C1 segment of cervical spinal cord (tissue), 14 donors: Measurements from ENCODE around the gene TENT5A.
A peak's percentile ranks its signal among the peaks of the same experiment; 100 is the strongest.
"Not testable (repeated sequence)": the region's sequence is repeated elsewhere in the genome, so short reads cannot be mapped to it uniquely, and the experiment has no call there.

Experiments
- DNase-seq, 14 donors: peaks; one replicate each; lab custom pipeline; 2025; lab: John Stamatoyannopoulos, UW

The TENT5A gene

DNA sequence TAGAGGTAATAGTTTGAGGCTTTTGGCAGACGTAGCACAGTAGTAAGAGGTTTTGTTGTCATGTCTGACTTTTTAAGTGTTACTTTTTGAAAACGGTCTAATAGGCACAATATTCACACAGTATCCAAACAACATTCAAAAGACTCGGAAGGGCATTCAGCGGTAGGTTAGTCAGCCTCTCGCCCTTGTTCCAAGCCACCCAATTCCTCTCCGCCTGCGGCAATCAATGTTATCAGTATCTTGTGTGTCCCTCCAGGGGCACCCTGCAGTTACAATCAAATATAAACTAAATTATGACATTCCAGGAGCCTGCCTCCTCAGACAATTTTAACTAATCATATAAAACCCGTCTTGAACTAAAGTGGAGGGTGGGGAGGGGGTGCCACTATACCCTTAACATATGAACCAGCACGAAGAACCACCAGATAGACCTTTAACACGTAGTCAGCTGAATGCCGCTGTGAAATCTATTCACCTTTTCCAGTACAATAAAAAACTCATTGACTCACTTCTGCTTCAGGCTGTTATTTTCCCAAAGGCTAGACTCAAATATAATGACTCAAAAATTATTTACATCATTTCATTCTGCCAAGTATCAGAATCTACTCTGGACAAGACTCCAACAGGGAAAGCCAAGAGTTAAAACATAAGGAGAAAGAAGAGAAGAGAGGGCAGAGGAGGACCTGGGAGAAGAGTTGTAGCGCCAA is 1.6 kb downstream of the TENT5A start:
- peak in 1 of 14 donors; percentile 10 for DNase-seq

DNA sequence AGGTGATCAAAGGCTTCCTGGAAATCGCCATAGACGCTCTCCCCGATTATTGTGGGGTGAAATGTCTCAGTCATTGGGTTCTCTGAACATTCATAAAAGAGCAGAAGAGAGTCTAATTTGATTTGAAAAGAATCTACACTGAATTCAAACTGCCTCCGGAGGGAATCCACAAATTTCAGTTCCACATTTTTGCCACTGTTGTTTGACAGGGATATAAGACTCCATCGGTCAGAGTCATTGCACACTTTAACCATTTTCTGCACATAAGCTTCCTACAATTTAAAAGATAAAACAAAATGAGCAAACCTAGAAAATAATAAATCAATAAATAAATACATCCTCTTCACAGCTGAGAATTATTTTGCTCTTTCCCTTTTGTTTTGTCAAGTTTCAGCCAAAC is 2.3 kb downstream of the TENT5A start:
- no peak for DNase-seq

DNA sequence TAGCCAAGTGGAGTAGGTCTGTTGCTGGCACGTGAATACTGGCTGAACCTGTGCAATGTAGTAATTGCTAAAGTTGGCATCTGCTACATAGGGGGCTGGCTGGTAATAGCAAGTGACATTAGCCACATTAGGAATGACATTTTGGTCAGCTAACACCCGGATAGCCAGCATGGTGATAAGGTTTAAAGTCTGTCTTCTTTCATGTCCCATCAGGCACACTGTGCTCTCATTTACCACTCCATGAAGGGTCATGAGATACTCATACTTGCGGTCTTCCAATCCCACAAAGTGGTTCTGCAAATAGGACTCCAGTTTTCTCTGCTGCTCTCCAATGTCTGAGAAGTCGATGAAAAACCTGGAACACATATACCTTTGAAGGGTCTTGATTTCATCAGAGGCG is 2.8 kb downstream of the TENT5A start:
- peak in 1 of 14 donors; percentile 21 for DNase-seq

DNA sequence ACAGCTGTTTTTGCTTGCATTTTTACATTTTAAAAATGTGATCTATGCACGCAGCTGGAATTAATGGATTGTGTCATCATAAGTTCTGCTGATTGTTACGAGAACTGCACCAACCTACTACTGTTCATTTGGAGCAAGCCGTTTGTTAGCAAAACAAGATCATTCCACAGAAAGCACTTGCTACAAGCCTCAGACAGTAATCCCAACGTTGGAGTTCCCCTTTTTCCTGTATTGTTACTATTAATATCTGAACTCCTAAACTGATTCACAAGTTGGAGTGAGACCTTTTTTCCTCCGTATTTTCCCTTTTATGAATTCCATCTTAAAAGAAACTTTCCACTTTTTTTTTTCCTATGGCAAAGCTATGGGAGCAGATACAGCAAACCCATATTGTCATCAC is 3.5 kb downstream of the TENT5A start:
- DNase-seq: no peak

DNA sequence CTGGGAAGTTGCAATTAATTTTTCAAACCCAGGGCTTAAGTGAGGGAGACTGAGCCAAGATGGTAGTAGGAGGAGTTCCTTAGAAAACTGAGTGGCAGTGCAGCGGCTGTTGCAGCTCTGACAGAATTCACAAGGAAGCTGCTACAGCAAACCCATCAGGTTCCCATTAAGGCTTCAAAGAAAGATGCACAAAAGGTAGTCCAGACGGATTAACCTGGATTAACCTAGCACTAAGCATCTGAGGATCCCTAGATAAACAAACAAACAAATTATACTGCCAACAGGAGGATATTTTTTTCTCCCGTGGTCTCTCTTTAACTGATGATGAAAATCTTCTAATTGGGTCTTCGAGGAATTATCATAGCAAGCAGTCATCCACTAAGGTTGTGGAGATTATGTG is 5.2 kb downstream of the TENT5A start:
- DNase-seq: no peak

DNA sequence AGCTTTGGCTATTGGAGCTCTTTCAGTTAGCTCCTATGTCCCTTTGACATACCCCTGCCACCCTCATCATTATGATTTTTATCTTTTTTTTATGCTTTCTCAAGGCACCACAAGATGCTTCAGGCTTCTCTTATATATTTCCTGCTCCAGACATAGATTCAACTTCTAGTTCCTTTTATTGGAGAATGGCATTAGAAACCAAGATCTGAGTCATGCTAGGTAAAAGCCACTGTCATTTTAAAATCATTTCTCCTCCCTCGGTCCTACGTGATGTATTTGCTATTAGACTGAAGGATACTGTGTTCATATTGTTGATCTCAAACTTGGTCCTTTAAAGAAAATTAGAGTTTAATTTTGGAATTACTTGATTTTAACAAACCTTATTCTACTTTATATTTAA is 8.3 kb downstream of the TENT5A start:
- DNase-seq: no peak

DNA sequence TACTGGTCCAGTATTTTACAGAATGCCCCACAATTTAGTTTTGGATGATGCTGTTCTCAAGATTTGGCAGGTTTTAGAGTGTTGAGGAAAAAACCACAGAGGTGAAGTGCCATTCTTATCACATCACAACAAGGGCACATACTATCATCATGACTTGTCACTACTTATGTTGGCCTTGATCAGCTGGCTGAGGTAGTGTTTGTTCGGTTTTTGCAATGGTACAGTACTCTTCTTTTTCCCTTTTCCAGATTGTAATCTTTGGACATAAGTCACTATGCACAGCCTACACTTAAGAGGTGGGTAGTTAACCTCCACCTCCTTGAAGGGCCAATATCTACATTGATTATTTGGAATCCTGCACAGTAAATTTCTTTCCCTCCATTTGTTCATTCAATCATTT is 8.8 kb downstream of the TENT5A start:
- no peak for DNase-seq

DNA sequence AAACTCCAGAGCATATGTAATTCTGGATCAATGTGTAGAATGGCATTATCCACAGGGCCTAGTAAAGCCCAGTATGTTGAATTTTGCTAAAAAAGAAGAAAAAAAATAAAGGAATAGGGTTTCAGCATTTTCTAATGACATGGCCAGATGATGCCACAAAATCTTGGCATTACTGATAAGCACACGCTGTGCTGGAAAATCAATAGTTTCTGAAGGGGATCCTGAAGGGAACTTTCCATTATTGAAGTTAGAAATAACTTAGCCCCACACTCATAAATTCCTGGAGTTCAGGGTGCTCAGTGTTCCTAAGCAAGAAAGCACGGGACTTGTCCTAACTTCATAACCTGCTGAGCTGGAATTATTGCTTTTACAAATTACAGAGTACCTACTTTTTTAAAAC is 10.8 kb downstream of the TENT5A start:
- DNase-seq: no peak

DNA sequence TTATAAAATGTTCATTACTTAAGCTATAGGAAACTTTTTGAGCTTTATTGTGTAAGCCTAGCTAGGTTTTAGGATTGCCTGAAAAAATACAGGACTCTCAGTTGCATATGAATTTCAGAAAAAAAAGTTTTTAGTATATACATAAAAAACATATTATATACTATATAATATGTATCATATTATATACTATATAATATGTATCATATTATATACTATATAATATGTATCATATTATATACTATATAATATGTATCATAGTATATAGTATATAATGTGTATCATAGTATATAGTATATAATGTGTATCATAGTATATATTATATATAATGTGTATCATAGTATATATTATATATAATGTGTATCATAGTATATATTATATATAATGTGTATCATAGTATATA is 11.9 kb downstream of the TENT5A start:
- DNase-seq: not testable (repeated sequence)

DNA sequence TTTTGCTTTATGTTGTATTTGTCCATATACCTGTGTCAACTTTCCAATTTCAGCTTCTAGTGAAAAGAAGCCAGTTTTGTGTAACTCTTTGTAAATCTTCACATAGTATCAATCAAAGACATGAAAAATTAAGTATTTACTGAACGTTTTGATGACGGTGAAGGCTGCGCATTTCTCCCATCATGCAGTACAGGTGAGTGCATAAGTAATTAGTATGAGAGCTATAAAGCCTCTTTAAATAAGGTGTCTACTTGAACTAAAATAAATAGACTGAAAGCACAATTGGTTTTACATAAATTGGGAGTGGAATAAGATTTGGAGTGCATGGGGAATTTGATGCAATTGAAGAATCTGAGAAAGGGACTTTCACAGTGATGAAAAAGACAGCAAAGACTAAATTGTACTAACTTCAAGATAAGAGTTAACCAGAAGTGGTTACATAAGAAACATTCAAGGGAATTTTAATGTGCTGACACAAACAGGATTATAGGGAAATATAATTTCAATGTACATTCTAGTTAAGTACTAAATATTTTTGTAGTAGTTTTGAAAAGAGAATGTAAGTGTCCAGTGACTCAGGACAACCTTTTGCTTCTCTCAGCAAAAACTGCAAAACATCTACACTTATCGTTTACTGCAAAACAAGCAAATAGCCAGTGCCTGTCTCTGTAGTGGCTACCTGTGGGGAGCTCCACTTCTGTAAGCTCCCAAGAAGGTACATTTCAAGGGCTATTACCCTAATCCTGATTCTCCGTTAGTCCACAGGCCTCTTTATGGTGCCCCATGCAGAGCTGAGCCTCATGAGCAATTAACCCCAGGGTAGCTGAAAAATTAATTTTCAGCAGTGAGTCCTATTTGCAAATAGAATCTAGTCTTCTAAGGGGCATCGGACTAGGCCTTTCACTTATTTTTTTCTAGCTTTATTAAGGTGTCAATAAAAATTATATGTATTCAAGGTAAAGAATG is 13.0 kb downstream of the TENT5A start:
- DNase-seq: no peak

DNA sequence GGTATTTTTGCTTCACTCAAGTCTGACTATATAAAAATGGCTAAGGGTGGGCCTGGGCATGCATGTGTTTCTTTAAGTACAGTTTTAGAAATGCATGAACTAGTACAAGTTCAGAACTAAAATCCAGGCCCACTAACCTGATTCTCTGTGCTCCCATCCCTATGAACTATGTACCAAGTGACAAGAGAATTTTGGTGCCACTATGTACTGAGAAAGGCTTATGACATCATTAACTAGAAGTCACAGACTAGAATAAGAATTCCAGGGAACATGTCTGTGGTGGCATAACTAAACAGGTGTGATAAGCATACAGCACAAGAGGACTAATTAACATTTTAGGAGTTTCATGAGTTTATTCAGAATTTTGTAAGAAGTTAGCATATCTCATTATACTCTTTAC is 16.1 kb downstream of the TENT5A start:
- DNase-seq: no peak

DNA sequence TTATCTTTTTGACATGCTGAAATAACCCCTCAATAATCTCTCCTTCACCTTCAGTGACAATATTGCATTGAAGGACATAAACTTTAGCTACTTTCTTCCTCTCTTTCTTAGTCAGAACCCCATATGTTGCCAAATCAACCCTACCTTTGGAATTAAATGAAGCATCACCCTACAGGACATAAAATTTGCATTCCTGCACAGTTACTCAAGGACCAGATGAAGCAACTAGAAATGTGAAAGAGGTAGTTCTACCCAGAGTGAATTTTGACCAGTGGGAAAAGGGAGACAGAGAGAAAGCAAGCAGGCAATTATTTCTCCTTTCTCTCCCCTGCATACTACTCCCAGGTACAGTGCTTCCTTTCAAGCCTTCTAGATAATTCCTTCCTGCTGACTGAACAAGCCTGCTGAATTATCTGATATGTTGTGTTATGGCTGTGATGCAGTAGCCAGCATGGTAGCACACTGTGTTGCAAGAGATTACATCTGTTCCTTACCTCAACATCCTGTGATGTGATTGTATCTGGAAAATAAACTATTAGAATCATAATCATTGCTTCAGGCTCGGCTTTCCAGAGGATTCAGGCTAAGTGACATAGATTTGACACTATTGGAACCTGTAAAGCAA is 16.6 kb downstream of the TENT5A start:
- DNase-seq: no peak

DNA sequence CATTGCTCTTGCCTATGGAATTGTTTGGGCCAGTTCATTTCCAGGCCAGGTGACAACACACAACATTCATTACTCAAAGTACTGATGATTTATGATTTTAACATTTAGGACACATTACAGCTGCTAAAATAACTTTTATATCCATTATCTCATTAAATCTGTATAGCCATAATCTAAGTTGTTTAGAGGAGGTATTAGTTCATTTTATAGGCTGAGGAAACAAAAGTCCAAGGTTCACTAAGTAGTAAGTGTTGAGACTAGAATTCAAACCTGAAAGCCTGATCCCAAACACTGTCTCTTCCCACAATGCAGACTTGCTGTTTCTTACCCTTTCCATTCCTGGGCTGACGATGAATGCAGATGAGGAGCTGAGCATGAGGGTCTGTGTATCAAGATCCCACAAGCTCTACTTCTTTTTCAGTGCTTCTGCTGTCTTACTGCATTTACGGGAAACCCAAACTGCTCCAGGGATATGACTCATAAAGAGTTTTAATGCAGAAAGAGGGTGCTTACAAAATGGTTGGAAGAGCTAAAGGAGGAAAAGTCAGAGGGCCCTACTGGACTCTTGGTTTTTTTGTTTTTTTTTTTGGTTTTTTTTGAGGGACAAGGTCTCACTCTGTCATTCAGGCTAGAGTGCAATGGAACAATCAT is 17.9 kb downstream of the TENT5A start:
- no peak for DNase-seq

DNA sequence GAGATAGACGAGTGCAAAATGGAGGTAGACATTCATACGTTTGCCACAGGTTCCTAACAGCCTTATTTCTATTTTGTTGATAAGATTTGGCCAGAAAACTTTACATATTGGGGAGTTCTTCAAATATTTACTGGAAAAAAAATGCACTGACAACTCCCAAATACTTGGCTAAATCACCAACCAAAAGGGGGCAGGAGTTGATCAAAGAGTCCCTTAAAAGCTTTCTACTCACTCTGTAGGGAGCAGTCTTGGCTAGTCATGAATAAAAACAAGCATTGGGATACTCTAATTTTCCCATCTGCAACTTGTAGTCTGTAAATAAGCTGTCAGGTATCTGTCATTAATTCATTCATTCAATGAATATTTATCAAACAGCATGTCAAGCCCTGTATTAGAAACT is 18.4 kb downstream of the TENT5A start:
- no peak for DNase-seq

DNA sequence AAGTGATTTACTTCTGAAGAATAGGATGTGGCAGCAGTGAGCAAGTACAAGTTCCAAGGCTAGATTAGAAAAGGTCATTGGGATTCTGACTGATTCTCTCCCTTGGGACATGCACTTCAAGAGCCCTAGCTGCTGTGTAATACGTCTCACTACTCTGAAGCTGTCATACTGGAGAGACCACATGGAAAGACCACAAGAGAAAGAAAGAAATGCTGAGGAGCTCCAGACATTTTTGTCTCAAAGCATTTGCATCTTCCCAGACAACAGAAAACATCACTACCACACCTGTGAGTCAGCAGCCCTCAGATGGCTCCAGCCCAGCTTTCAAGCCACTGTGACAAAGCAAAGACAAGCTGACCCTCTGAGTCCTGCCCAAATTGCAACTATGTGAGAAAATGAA is 20.7 kb downstream of the TENT5A start:
- DNase-seq: no peak

DNA sequence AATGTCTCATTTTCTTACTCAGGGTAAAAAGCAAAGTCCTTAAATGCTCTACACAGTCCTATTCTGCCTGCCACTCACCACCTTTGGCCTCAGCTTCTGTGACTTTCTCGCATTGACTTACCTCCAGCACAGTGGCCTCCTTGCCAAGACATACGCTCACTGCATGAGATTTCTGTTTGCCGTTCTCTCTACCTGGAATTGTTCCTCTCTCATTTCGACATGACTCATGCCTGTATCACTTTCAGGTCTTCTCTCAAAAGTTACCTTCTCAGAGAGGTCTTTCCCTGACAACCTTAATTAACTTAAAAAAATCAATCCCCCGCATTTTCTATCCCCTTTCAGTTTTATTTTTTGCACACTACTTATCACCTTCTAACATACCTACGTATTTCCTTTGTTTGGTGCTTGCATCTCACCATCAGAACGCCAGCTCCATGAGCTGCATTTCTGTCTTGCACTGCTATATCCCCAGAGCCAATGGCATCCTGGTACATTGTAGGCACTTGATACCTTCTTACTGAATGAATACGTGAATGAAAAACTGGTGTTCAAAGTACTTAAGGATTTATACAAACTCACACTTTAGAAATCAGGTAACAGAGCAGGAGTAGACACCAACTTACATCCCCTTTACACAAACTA is 24.5 kb downstream of the TENT5A start:
- peak in 1 of 14 donors; percentile 44 for DNase-seq

DNA sequence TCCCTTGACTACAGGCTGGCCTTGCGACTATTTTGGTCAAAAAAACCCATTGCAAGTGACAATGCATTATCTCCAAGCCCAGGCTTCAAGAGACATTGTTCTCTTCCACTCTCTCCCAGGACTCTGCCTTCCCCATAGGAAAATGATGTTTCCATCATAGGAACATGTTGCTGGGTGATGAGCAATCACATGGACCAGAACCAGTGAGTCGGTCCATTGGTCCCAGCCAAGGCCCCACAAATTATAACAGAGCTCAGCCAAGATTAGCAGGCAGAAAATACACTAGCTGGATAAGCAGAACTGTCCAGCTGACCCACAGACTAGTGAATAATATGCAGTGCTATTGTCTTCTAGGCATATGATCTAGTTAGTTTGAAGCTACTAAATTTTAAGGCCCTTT is 27.4 kb downstream of the TENT5A start:
- no peak for DNase-seq

DNA sequence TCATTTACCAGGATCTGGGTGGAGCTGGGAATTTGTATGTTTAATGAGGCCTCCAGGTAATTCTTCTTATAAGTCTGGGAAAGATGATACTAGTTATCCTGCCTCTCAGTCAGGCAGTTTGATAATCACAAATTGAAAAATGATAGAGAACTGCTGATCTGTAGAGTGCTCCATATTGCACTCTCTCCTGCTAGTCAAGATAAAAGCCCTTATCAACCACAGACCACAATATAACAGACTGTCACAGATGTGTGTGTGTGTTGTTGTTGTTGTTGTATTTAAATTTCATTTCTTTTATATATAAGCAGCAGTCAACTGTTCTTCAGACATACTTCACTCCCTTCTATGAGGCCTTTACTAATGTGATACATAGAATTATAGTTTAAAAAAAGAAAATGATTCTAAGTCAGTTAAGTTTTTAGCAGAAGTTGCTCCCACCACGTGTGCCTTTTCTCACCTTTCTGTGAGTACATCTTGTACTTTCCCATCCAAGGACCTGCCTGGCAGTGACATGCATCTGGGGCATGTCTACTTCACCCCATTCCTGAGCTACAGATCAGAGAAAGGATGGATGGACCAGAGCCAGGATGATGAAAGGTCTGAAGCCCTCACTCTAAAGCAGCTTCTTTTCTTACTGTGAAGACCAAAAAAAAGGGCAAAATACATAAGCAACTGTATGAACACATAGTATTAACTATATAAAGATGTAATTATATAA is 29.8 kb downstream of the TENT5A start:
- DNase-seq: no peak

DNA sequence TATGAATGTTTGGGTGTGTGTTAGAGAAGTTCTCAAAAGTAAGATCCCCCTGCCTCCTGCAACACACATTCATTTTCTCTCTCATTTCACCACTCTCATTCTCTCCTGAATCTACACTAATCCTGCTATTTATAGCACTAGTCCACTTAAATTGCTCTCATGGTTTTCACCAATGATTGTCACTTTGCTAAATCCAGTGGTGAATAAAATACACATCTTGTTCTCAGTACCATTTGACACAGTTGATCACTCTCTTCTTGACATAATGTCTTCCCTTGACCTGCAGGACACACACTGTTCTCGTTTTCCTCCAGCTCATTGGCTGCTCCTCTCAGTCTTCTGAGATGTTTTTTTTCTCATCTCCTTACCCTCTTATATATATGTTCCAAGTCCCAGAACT is 32.1 kb downstream of the TENT5A start:
- no peak for DNase-seq

DNA sequence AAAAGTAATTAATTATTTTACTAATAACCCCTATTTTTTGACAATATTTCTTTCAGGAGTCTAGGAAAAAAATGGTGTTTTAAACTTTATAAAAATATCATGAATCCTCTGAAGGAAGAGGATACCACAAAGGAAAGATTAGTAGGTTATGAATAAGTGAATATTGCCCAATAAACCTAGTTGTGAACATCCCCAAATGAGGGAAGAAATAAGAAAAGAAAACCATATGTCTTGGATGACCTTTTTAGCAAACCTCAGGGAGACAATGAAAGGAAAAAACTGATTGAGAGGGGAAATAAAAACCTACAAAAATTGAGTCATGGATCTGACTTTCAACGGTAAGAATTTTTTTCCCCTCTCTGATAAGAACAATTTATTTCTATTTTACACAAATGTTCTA is 34.4 kb downstream of the TENT5A start:
- no peak for DNase-seq

DNA sequence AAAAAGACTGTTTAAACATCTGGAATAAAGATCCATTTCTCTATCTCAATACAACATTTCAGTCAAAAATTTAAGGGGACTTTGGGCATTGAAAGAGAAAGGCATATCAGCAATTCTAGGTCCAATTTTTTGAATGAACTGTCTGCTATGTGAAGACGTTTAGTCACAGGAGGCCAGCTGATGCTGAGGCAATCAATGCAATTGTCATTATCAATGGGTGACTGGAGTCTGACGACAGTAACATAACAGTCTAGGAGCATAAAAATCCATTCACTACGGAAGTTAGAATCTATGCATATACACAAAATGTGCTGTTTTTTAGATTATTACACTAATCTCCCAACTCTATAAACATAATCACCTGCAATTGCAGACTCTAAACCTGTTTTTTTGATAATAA is 37.8 kb downstream of the TENT5A start:
- no peak for DNase-seq
